OCI-LY7 (cell line): ENCODE data around the gene CARNS1. TPM values are rescaled to one million over a fixed set of nuclear protein-coding genes. Genes with fewer than 3 reads are reported as not detected.

Experiments used
- BruUV-seq: library from RNA; stranded (reverse); fragments of 400-500 nt; replicated peaks from 2 replicates; lab custom pipeline; 2021; lab: Mats Ljungman, UMichigan
- CTCF ChIA-PET: fragments of 300-600 bp; sonication (Branson Sonifier 250); formaldehyde crosslinking; loops from one replicate; lab custom pipeline; 2022; ENCODE audit warnings: antibody characterized with exemption; ENCODE audit not compliant: unreplicated experiment; lab: Charles Lee
- POLR2A ChIA-PET: fragments of 300-600 bp; sonication (Branson Sonifier 250); formaldehyde crosslinking; loops from one replicate; lab custom pipeline; 2022; ENCODE audit warnings: antibody characterized with exemption; lab: Charles Lee
- DNase-seq: peaks from one replicate; pipeline ENCODE4 v3.0.0-alpha.2; 2015; ENCODE audit warnings: low spot score
- H2AFZ ChIP-seq: fragments of 200-600 bp; sonication (generic), shearing (Covaris generic); 2 replicates; pipeline ENCODE4 v1.6.1; 2014; ENCODE audit warnings: mild to moderate bottlenecking, antibody characterized with exemption, low read length, moderate library complexity
- H3K27ac ChIP-seq: fragments of 200-600 bp; sonication (generic); 2 replicates; pipeline ENCODE4 v1.5.1; 2014; ENCODE audit warnings: mixed run types, low read depth, mild to moderate bottlenecking, moderate library complexity, low read length, inconsistent platforms; ENCODE audit not compliant: poor library complexity, severe bottlenecking
- H3K36me3 ChIP-seq: fragments of 200-600 bp; sonication (generic); 2 replicates; pipeline ENCODE4 v1.6.1; 2014; ENCODE audit warnings: mild to moderate bottlenecking, antibody characterized with exemption, low read length, moderate library complexity, mixed read lengths; ENCODE audit not compliant: insufficient read depth
- H3K4me1 ChIP-seq: fragments of 200-600 bp; sonication (generic); 2 replicates; pipeline ENCODE4 v1.5.1; 2014; ENCODE audit warnings: mild to moderate bottlenecking, low read length; ENCODE audit not compliant: insufficient read depth, poor library complexity, severe bottlenecking
- H3K4me2 ChIP-seq: fragments of 200-600 bp; sonication (generic); 2 replicates; pipeline ENCODE4 v1.6.1; 2014; ENCODE audit warnings: mild to moderate bottlenecking, low read length
- H3K4me3 ChIP-seq: fragments of 200-600 bp; sonication (generic); 2 replicates; pipeline ENCODE4 v1.5.1; 2014; ENCODE audit warnings: mild to moderate bottlenecking, low read depth, low read length; ENCODE audit not compliant: poor library complexity, severe bottlenecking
- H3K79me2 ChIP-seq: fragments of 200-600 bp; sonication (generic); 2 replicates; pipeline ENCODE4 v1.6.1; 2016; ENCODE audit warnings: low read depth, mild to moderate bottlenecking, low read length, moderate library complexity, mixed read lengths; ENCODE audit not compliant: insufficient read depth
- H3K9me2 ChIP-seq: fragments of 200-600 bp; sonication (generic); 2 replicates; pipeline ENCODE4 v1.6.1; 2016; ENCODE audit warnings: mild to moderate bottlenecking, low read length, mixed read lengths; ENCODE audit not compliant: insufficient read depth
- H3K9me3 ChIP-seq: fragments of 200-600 bp; sonication (generic); 2 replicates; pipeline ENCODE4 v1.6.1; 2014; ENCODE audit warnings: mild to moderate bottlenecking, mixed run types, low read length, mixed read lengths
- H4K20me1 ChIP-seq: fragments of 200-600 bp; sonication (generic); 2 replicates; pipeline ENCODE4 v1.6.1; 2014; ENCODE audit warnings: mild to moderate bottlenecking, antibody characterized with exemption, low read length, moderate library complexity, mixed read lengths; ENCODE audit not compliant: insufficient read depth
- CTCF ChIP-seq: fragments of 200-600 bp; sonication (generic); conservative IDR thresholded peaks from 2 replicates; pipeline ENCODE4 v1.5.1; 2014; ENCODE audit warnings: mild to moderate bottlenecking, antibody characterized with exemption, low read length, moderate library complexity, mixed read lengths
- EZH2phosphoT487 ChIP-seq: fragments of 200-600 bp; sonication (generic); IDR thresholded peaks from 2 replicates; pipeline ENCODE4 v1.6.1; 2018; ENCODE audit warnings: low read depth, borderline replicate concordance, mild to moderate bottlenecking, mixed run types, antibody characterized with exemption, low read length, moderate library complexity, mixed read lengths
- intact Hi-C: fragments of 100-400 bp; cut with micrococcal nuclease; formaldehyde crosslinking; loops from one replicate; pipeline ENCODE4 v1.10.0; 2022; ENCODE audit not compliant: unreplicated experiment
- total RNA-seq, 2 experiments: library from RNA; depleted of rRNA in 1 of 2; stranded (reverse); fragments of >200 nt in 1 of 2; shearing (Covaris generic) in 1 of 2; gene quantifications; 2 replicates each; pipeline ENCODE4 v1.2.3, GENCODE V29; 2014 to 2022

CARNS1 gene
- total RNA-seq, 2 experiments from 2014 or later: 0.06 to 0.21 TPM

DNA sequence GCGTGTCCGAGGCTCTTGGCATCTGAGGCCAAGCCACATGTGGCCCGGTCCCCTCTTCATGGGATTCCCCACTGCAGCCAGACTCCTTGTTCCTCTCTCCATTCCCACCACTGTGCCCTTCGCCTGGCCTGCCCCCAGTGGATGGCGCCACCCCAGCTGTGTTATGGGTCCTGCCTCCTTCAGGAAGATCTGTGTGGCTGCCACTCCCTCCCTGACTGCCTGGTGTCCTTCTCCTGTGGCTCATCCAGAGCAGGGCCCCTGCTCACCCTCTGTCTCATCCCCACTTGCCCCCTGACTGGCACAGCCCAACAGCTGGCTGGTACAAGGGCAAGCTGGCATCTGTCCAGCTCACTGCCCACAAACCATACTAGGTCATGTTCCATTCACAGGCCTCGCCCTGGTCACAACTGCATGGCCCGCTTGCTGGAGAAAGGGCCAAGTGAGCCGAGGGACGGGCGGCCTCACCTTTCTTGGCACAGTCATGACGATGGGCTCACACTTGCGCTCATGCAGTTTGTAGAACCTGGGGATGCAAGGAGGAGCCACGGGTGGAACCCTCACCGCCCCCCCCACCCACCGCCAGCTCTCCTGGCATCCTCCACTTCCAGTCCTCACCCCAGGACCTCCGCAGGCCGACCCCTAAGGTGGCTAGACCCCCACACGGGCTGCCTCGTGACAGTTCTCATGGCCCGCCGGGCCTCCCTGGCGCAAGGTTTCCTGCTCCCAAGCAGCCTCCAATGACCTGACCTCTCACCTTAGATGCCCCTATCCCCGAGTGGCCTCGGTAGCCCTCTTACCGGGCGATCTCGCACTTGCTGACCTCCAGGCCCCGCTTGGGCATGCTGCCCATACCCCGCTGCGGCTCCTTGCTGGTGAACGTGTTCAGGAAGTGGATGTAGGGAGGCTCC lies 24.1 kb downstream of the CARNS1 start:
- peaks cover 35% of the 10 kb centered on the region for H3K36me3 ChIP-seq
- peak overlapping the region; percentile 94 for H3K27ac ChIP-seq
- H3K4me2 ChIP-seq: peak overlapping the region; percentile 97
- no peak for DNase-seq
- BruUV-seq: no TSS peak
- no peaks in the 10 kb centered on the region for H3K9me2 ChIP-seq
- intact Hi-C loops: no loop called here
- H3K9me3 ChIP-seq: no peaks in the 10 kb centered on the region
- POLR2A ChIA-PET: interaction anchor here (0.6 to 3.6 kb wide), 7 partner anchors 10 to 197 kb away, joined by 3 to 20 read pairs (median 4); partner anchors contain the start of genes PPP1CA and TMEM134
- TF ChIP-seq EZH2phosphoT487 (no peak), CTCF (peak; percentile 72)
- H2AFZ ChIP-seq: no peak overlapping the region
- peaks cover 80% of the 10 kb centered on the region for H3K4me1 ChIP-seq
- peaks cover 12% of the 10 kb centered on the region for H4K20me1 ChIP-seq
- CTCF ChIA-PET: interaction anchor here (0.5 to 1.8 kb wide), 5 partner anchors 17 to 45 kb away, joined by 3 to 7 read pairs (median 3); partner anchors contain the start of gene PPP1CA
- H3K79me2 ChIP-seq: peaks cover 29% of the 10 kb centered on the region
- peak overlapping the region; percentile 81 for H3K4me3 ChIP-seq

DNA sequence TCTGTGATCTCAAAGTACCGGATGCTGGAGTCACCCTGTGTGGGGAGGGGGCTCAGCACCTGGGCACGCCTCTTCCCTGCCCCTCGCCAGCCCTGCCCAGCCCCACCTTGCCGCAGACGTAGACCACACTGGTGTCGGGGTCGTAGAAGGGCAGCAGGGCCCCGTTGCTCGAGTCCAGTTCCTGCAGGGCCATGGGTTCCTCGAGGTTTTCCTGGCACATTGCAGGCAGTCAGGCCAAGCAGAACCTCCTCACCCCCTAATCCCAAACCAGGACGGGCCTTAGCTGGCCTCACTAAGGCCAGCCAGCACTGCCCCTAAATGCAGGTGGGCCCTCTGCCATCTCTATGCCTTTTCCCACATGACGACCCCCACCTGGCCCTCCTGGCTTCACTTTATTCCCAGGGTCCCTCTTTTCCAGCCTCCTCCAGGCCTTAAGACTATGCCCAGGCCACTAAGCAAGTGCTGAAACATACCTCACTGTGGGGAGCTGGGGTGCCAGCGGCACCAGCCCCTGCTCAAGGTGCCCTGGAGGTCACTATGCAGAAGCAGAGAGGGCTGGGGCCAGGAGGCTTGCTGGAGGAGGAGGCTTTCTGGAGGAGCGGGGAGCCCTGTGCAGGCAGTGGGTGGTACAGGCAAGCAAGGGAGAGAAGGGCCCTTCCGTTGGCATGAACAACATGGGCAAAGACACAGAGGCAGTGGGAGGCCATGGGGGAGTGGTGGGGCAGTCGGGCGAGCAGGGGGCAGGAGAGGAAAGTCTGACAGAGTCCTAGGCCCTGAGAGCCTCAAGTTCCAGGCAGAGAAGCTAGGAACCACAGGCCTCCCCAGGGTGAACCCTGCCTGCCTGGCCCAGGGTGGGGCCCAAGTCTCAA lies 25.0 kb downstream of the CARNS1 start:
- no TSS peak for BruUV-seq
- H2AFZ ChIP-seq: no peak overlapping the region
- H3K9me3 ChIP-seq: no peaks in the 10 kb centered on the region
- ChIA-PET POLR2A (interaction anchor here (0.7 to 0.8 kb wide), 3 partner anchors 20 to 39 kb away, joined by 3 read pairs; partner anchors contain the start of gene PPP1CA), CTCF (interaction anchor here (1.2 kb wide), 1 partner anchor 44 kb away, joined by 3 read pairs; no protein-coding TSS in a partner anchor)
- intact Hi-C loops: no loop called here
- peak overlapping the region; percentile 97 for H3K4me2 ChIP-seq
- peaks cover 6% of the 10 kb centered on the region for H4K20me1 ChIP-seq
- peak overlapping the region; percentile 94 for H3K27ac ChIP-seq
- H3K36me3 ChIP-seq: peaks cover 27% of the 10 kb centered on the region
- peaks cover 80% of the 10 kb centered on the region for H3K4me1 ChIP-seq
- DNase-seq: peak; percentile 27
- H3K4me3 ChIP-seq: peak overlapping the region; percentile 81
- H3K9me2 ChIP-seq: no peaks in the 10 kb centered on the region
- peaks cover 23% of the 10 kb centered on the region for H3K79me2 ChIP-seq
- TF ChIP-seq CTCF: no peak
- TF ChIP-seq EZH2phosphoT487: no peak
